Frontal cortex (tissue), 4 donors: ENCODE measurements around the gene PRDM10. TPM values are rescaled to one million over a fixed set of nuclear protein-coding genes. Genes with fewer than 3 reads are reported as not detected.

Experiments
- DNase-seq, 2 donors: peaks; one replicate each; pipeline ENCODE4 v3.0.0; 2012; ENCODE audit warnings: low spot score in 2 of 2
- FAIRE-seq: peaks from 2 replicates; lab custom pipeline; 2012; peaks lifted over from hg19 to GRCh38; lab: Jason Lieb, UNC
- total RNA-seq: library from RNA; depleted of rRNA; stranded (reverse); fragments of >200 nt; gene quantifications from one replicate; pipeline ENCODE4 v1.2.3, GENCODE V29; 2014
- donor health status: control.
- donor health status: control.
- donor health status: control.

The PRDM10 gene
- total RNA-seq, 1 donor from 2014 or later = 11.4 TPM

GRCh38 chr11:129864811-129865210 lies 137.8 kb downstream of the PRDM10 start:
- no peak for FAIRE-seq
- DNase-seq = no peak

GRCh38 chr11:129861702-129862522 lies 140.7 kb downstream of the PRDM10 start:
- FAIRE-seq = no peak
- DNase-seq = peak in 1 of 2 donors; percentile 40

GRCh38 chr11:129856036-129856435 lies 146.6 kb downstream of the PRDM10 start:
- FAIRE-seq = no peak
- DNase-seq = no peak

- DNase-seq (no peak), FAIRE-seq (no peak)
Measured at GRCh38 chr11:129855086-129855485, 147.5 kb downstream of the PRDM10 start.

- DNase-seq (no peak), FAIRE-seq (no peak)
Measured at GRCh38 chr11:129854232-129854805, 148.3 kb downstream of the PRDM10 start.

GRCh38 chr11:129853518-129854231 lies 149.0 kb downstream of the PRDM10 start:
- FAIRE-seq (no peak), DNase-seq (no peak)

- no peak for FAIRE-seq
- DNase-seq = no peak
Measured at GRCh38 chr11:129852125-129852740, 150.4 kb downstream of the PRDM10 start.

Other genes starting within 250 kb of the PRDM10 start
- gene TMEM45B, start 187.0 kb downstream of the PRDM10 start, total RNA-seq = 0.41 TPM
- gene NFRKB, start 107.3 kb downstream of the PRDM10 start, total RNA-seq = 17.5 TPM
- 241 TPM for gene APLP2, start 67.1 kb upstream of the PRDM10 start, total RNA-seq
- not detected for gene ST14, start 156.9 kb upstream of the PRDM10 start, total RNA-seq